Neuronal stem cell (in vitro differentiated cells): Measurements from ENCODE around the gene CCM2L.

Experiments
- DNase-seq: peaks from one replicate; pipeline ENCODE4 v3.0.0-alpha.2; 2013; ENCODE audit warnings: low spot score
- H2AFZ ChIP-seq: one replicate; pipeline ENCODE4 v1.6.1; 2013; ENCODE audit warnings: mild to moderate bottlenecking, low read length, inconsistent platforms
- H2AK5ac ChIP-seq: 2 replicates; pipeline ENCODE4 v1.6.1; 2013; ENCODE audit warnings: low read depth, mild to moderate bottlenecking, inconsistent platforms, low read length, moderate library complexity, mixed read lengths
- H2BK120ac ChIP-seq: 2 replicates; pipeline ENCODE4 v1.6.1; 2013; ENCODE audit warnings: low read depth, mild to moderate bottlenecking, inconsistent platforms, low read length, moderate library complexity, mixed read lengths
- H2BK12ac ChIP-seq: one replicate; pipeline ENCODE4 v1.6.1; 2013; ENCODE audit warnings: low read length, inconsistent platforms
- H2BK15ac ChIP-seq: 2 replicates; pipeline ENCODE4 v1.6.1; 2013; ENCODE audit warnings: mild to moderate bottlenecking, low read length, inconsistent platforms, mixed read lengths
- H2BK5ac ChIP-seq: one replicate; pipeline ENCODE4 v1.6.1; 2013; ENCODE audit warnings: inconsistent platforms, mild to moderate bottlenecking, low read length, moderate library complexity
- H3K14ac ChIP-seq: one replicate; pipeline ENCODE4 v1.6.1; 2013; ENCODE audit warnings: low read length, inconsistent platforms
- H3K18ac ChIP-seq: 2 replicates; pipeline ENCODE4 v1.6.1; 2013; ENCODE audit warnings: low read length, inconsistent platforms
- H3K23ac ChIP-seq: 2 replicates; pipeline ENCODE4 v1.6.1; 2013; ENCODE audit warnings: low read depth, mild to moderate bottlenecking, mixed read lengths, low read length, inconsistent platforms; ENCODE audit not compliant: poor library complexity
- H3K27ac ChIP-seq: replicated peaks from 3 replicates; pipeline ENCODE4 v1.5.1; 2013; ENCODE audit warnings: low read length, inconsistent platforms
- H3K27me3 ChIP-seq, 3 experiments: 2 replicates each; pipeline ENCODE4 v1.6.1; 2013; ENCODE audit warnings: low read length in 3 of 3, mild to moderate bottlenecking in 2 of 3, inconsistent platforms in 1 of 3, low read depth in 1 of 3, mixed read lengths in 1 of 3, moderate library complexity in 1 of 3; ENCODE audit not compliant: control insufficient read depth in 3 of 3, insufficient read depth in 3 of 3
- H3K36me3 ChIP-seq, 2 donors: replicated peaks in 1 of 2; 2 replicates each; pipeline ENCODE4 v1.6.1; 2013; ENCODE audit warnings: low read length in 2 of 2; ENCODE audit not compliant: control insufficient read depth in 2 of 2, insufficient read depth in 2 of 2
- H3K4ac ChIP-seq: 2 replicates; pipeline ENCODE4 v1.6.1; 2013; ENCODE audit warnings: inconsistent platforms, mild to moderate bottlenecking, low read length, moderate library complexity
- H3K4me1 ChIP-seq, 2 donors: 1 replicate in 1 of 2; 2 replicates in 1 of 2; pipeline ENCODE4 v1.6.1; 2013; ENCODE audit warnings: low read length in 2 of 2, low read depth in 1 of 2; ENCODE audit not compliant: control insufficient read depth in 2 of 2, insufficient read depth in 1 of 2
- H3K4me2 ChIP-seq: one replicate; pipeline ENCODE4 v1.6.1; 2013; ENCODE audit warnings: mild to moderate bottlenecking, low read length, inconsistent platforms; ENCODE audit not compliant: insufficient read depth, poor library complexity, severe bottlenecking
- H3K4me3 ChIP-seq, 2 donors: 2 replicates each; pipeline ENCODE4 v1.5.1; 2013; ENCODE audit warnings: low read length in 2 of 2, mild to moderate bottlenecking in 2 of 2, inconsistent platforms in 1 of 2, moderate library complexity in 1 of 2
- H3K79me1 ChIP-seq: one replicate; pipeline ENCODE4 v1.6.1; 2013; ENCODE audit warnings: low read depth, mild to moderate bottlenecking, inconsistent platforms, low read length, moderate library complexity
- H3K9ac ChIP-seq: one replicate; pipeline ENCODE4 v1.6.1; 2013; ENCODE audit warnings: mild to moderate bottlenecking, low read depth, low read length, inconsistent platforms; ENCODE audit not compliant: poor library complexity
- H3K9me3 ChIP-seq, 2 donors: replicated peaks in 1 of 2; 2 replicates each; pipeline versions ENCODE3 to v1.6.1; 2013; ENCODE audit warnings: low read length in 2 of 2, mild to moderate bottlenecking in 2 of 2, inconsistent platforms in 1 of 2, low read depth in 1 of 2, mixed read lengths in 1 of 2, moderate library complexity in 1 of 2; ENCODE audit not compliant: control insufficient read depth in 2 of 2, insufficient read depth in 1 of 2
- H4K8ac ChIP-seq: one replicate; pipeline ENCODE4 v1.6.1; 2013; ENCODE audit warnings: low read depth, mild to moderate bottlenecking, inconsistent platforms, low read length, moderate library complexity
- H4K91ac ChIP-seq: one replicate; pipeline ENCODE4 v1.6.1; 2013; ENCODE audit warnings: low read length, low read depth, mild to moderate bottlenecking, inconsistent platforms; ENCODE audit not compliant: poor library complexity
- WGBS, 2 donors: extraction: QIAGEN DNeasy Blood & Tissue Kit; methylation state at CpG; one replicate each; pipeline ENCODE4 v1.1.7; 2013; ENCODE audit warnings: missing lambda C conversion rate in 2 of 2, mixed read lengths in 1 of 2; ENCODE audit not compliant: insufficient read length in 2 of 2, insufficient replicate concordance in 1 of 2; ENCODE audit errors: extremely low coverage in 2 of 2; 5-methylcytosine and 5-hydroxymethylcytosine counted together

Gene CCM2L

GRCh38 chr20:32067234-32067821 is 57.1 kb downstream of the CCM2L start:
- Histone ChIP-seq H3K4ac (no peak overlapping the region), H4K91ac (no peak overlapping the region), H3K27me3 (peaks cover 0 to 31% (median 0%) of the 10 kb centered on the region in 3 experiments), H3K18ac (no peak overlapping the region), H3K4me2 (no peak overlapping the region), H2AK5ac (no peak overlapping the region), H3K27ac (no peak overlapping the region), H3K79me1 (no peaks in the 10 kb centered on the region), H2BK15ac (no peak overlapping the region), H3K4me1 (peaks cover 0 to 2% of the 10 kb centered on the region in 2 donors), H4K8ac (no peak overlapping the region), H3K36me3 (no peaks in the 10 kb centered on the region), H3K14ac (no peak overlapping the region), H2BK5ac (no peak overlapping the region), H3K4me3 (no peak overlapping the region), H2BK120ac (no peak overlapping the region), H3K9me3 (no peaks in the 10 kb centered on the region), H3K23ac (no peak overlapping the region), H2BK12ac (no peak overlapping the region), H2AFZ (no peak overlapping the region), H3K9ac (no peak overlapping the region)
- DNase-seq: no peak
- no CpG with 5 or more reads among the region's 6 CpGs for WGBS, 2 donors

- Histone ChIP-seq H2BK12ac (no peak overlapping the region), H3K27me3 (peaks cover 0 to 32% (median 0%) of the 10 kb centered on the region in 3 experiments), H3K18ac (no peak overlapping the region), H4K8ac (no peak overlapping the region), H4K91ac (no peak overlapping the region), H3K4ac (no peak overlapping the region), H2BK15ac (no peak overlapping the region), H3K9me3 (no peaks in the 10 kb centered on the region), H3K4me1 (peaks cover 0 to 2% of the 10 kb centered on the region in 2 donors), H2BK120ac (no peak overlapping the region), H3K36me3 (no peaks in the 10 kb centered on the region), H3K27ac (no peak overlapping the region), H3K4me3 (no peak overlapping the region), H3K14ac (no peak overlapping the region), H3K4me2 (no peak overlapping the region), H3K23ac (no peak overlapping the region), H3K9ac (no peak overlapping the region), H2AFZ (no peak overlapping the region), H2BK5ac (no peak overlapping the region), H3K79me1 (no peaks in the 10 kb centered on the region), H2AK5ac (no peak overlapping the region)
- no CpG with 5 or more reads among the region's 2 CpGs for WGBS, 2 donors
- no peak for DNase-seq
These were observed 57.9 kb downstream of the CCM2L start for GRCh38 chr20:32068174-32068573.

- no peaks in the 10 kb centered on the region for H3K9me3 ChIP-seq
- H3K4me2 ChIP-seq: no peak overlapping the region
- H3K4ac ChIP-seq: no peak overlapping the region
- no peak overlapping the region for H2BK120ac ChIP-seq
- H2AK5ac ChIP-seq: no peak overlapping the region
- H3K14ac ChIP-seq: no peak overlapping the region
- H4K8ac ChIP-seq: no peak overlapping the region
- no peak overlapping the region for H3K18ac ChIP-seq
- no peaks in the 10 kb centered on the region for H3K79me1 ChIP-seq
- no peak overlapping the region for H2AFZ ChIP-seq
- H4K91ac ChIP-seq: no peak overlapping the region
- no peak overlapping the region for H3K23ac ChIP-seq
- no peaks in the 10 kb centered on the region for H3K36me3 ChIP-seq
- no peak overlapping the region for H2BK15ac ChIP-seq
- no peak for DNase-seq
- H3K9ac ChIP-seq: no peak overlapping the region
- H3K27me3 ChIP-seq: peaks cover 0 to 40% (median 0%) of the 10 kb centered on the region in 3 experiments
- H2BK12ac ChIP-seq: no peak overlapping the region
- no peak overlapping the region for H2BK5ac ChIP-seq
- no peak overlapping the region for H3K27ac ChIP-seq
- H3K4me3 ChIP-seq: no peak overlapping the region
- H3K4me1 ChIP-seq: peaks cover 0 to 2% of the 10 kb centered on the region in 2 donors
These were observed 59.5 kb downstream of the CCM2L start for GRCh38 chr20:32069711-32070110.

- Histone ChIP-seq H3K4ac (no peak overlapping the region), H3K14ac (no peak overlapping the region), H4K91ac (no peak overlapping the region), H3K4me3 (no peak overlapping the region), H4K8ac (no peak overlapping the region), H3K23ac (no peak overlapping the region), H3K4me1 (peaks cover 0 to 2% of the 10 kb centered on the region in 2 donors), H3K9ac (no peak overlapping the region), H3K4me2 (no peak overlapping the region), H3K79me1 (no peaks in the 10 kb centered on the region), H3K18ac (no peak overlapping the region), H2BK12ac (no peak overlapping the region), H2AK5ac (no peak overlapping the region), H2BK120ac (no peak overlapping the region), H2AFZ (no peak overlapping the region), H3K27me3 (peaks cover 0 to 41% (median 0%) of the 10 kb centered on the region in 3 experiments), H3K36me3 (no peaks in the 10 kb centered on the region), H3K9me3 (no peaks in the 10 kb centered on the region), H2BK5ac (no peak overlapping the region), H3K27ac (no peak overlapping the region), H2BK15ac (no peak overlapping the region)
- WGBS, 2 donors: no CpG with 5 or more reads among the region's 1 CpG
- DNase-seq: no peak
These were observed 60.0 kb downstream of the CCM2L start for GRCh38 chr20:32070282-32070681.
